GM12878 (cell line): Measurements from ENCODE around the gene EEF2KMT. TPM values are rescaled to one million over a fixed set of nuclear protein-coding genes. Genes with fewer than 3 reads are reported as not detected.

Experiments used
- BCL11A ChIP-seq: IDR thresholded peaks from 2 replicates; pipeline ENCODE4 v1.6.1; 2011; ENCODE audit warnings: low read depth, low read length
- FOXM1 ChIP-seq: IDR thresholded peaks from 2 replicates; pipeline ENCODE4 v1.6.1; 2012; ENCODE audit warnings: low read depth, mild to moderate bottlenecking, inconsistent platforms, low read length, moderate library complexity
- HDGF ChIP-seq: fragments of 450-650 bp; IDR thresholded peaks from 2 replicates; pipeline ENCODE4 v1.6.1; 2016; ENCODE audit warnings: antibody characterized with exemption
- IKZF1 ChIP-seq: fragments of 450-650 bp; conservative IDR thresholded peaks from 2 replicates; pipeline ENCODE4 v1.6.1; 2017; ENCODE audit warnings: antibody characterized with exemption, mild to moderate bottlenecking
- MTA2 ChIP-seq: fragments of 450-650 bp; IDR thresholded peaks from 2 replicates; pipeline ENCODE4 v1.6.1; 2016; ENCODE audit warnings: low read depth, mild to moderate bottlenecking, moderate library complexity
- NFIC ChIP-seq: IDR thresholded peaks from 2 replicates; pipeline ENCODE4 v1.6.1; 2012; ENCODE audit warnings: low read depth, mild to moderate bottlenecking, inconsistent platforms, low read length, moderate library complexity
- POLR2AphosphoS5 ChIP-seq: IDR thresholded peaks from 2 replicates; pipeline ENCODE4 v1.6.1; 2011; ENCODE audit warnings: mild to moderate bottlenecking, low read length, inconsistent platforms
- RAD51 ChIP-seq: fragments of 450-650 bp; IDR thresholded peaks from 2 replicates; pipeline ENCODE4 v1.6.1; 2016; ENCODE audit warnings: moderate library complexity, mild to moderate bottlenecking, inconsistent platforms
- RFX5 ChIP-seq: IDR thresholded peaks from 2 replicates; pipeline ENCODE4 v1.6.1; 2011; ENCODE audit warnings: low read depth, low read length, improper control_type of control experiment
- SREBF1 ChIP-seq: IDR thresholded peaks from 2 replicates; pipeline ENCODE4 v1.6.1; 2012; ENCODE audit warnings: mild to moderate bottlenecking, low read length
- SREBF2 ChIP-seq: IDR thresholded peaks from 2 replicates; pipeline ENCODE4 v1.6.1; 2012; ENCODE audit warnings: mild to moderate bottlenecking, low read length
- SUPT20H ChIP-seq: IDR thresholded peaks from 2 replicates; pipeline ENCODE4 v1.6.1; 2011; ENCODE audit warnings: low read depth, mild to moderate bottlenecking, low read length, moderate library complexity, borderline replicate concordance; ENCODE audit not compliant: control insufficient read depth
- SUZ12 ChIP-seq: fragments of 200-600 bp; sonication (generic); IDR thresholded peaks from one replicate; pipeline ENCODE4 v1.6.1; 2018; ENCODE audit warnings: antibody characterized with exemption, mild to moderate bottlenecking; ENCODE audit not compliant: unreplicated experiment
- TAF1 ChIP-seq: IDR thresholded peaks from 2 replicates; pipeline ENCODE4 v1.6.1; 2011; ENCODE audit warnings: mild to moderate bottlenecking, low read depth, low read length, borderline replicate concordance
- polyA plus RNA-seq, 11 experiments: library from polyadenylated mRNA; depleted of rRNA in 4 of 11; unstranded in 6 of 11; stranded (reverse) in 5 of 11; fragments of >200 nt; fragmentation: Nextera tagmentation in 4 of 11; fragmentation: Illumina TruSeq in 1 of 11; extraction: Ambion mirVana in 4 of 11; extraction: Trizol in 1 of 11; gene quantifications; 1 replicate in 1 of 11; 2 replicates in 10 of 11; pipeline versions ENCODE4 v1.2.1 to v1.2.3, GENCODE V29; 2011 to 2016; ENCODE audit warnings: inconsistent platforms in 2 of 11, missing spikeins in 2 of 11, low read depth in 1 of 11
- total RNA-seq, 4 experiments: library from RNA; depleted of rRNA in 3 of 4; stranded (reverse); fragments of >200 nt in 3 of 4; fragmentation: Illumina TruSeq in 1 of 4; extraction: Trizol in 1 of 4; gene quantifications; 2 replicates each; pipeline versions ENCODE4 v1.2.1 to v1.2.3, GENCODE V29; 2013 to 2021
- TF ChIP-seq, protein P1 (sequence below): IDR thresholded peaks from 2 replicates; pipeline ENCODE4 v1.6.1; 2012; ENCODE audit warnings: improper control_type of control experiment, low read depth, low read length; ENCODE audit not compliant: insufficient replicate concordance
- TF ChIP-seq, protein P2 (sequence below): fragments of 150-350 bp; IDR thresholded peaks from 2 replicates; pipeline ENCODE4 v1.6.1; 2016; ENCODE audit warnings: low read depth, low read length
- TF ChIP-seq, protein P3 (sequence below): fragments of 450-650 bp; IDR thresholded peaks from 2 replicates; pipeline ENCODE4 v1.6.1; 2017; ENCODE audit warnings: antibody characterized with exemption, mild to moderate bottlenecking, moderate library complexity
- TF ChIP-seq, protein P4 (sequence below): IDR thresholded peaks from 2 replicates; pipeline ENCODE4 v1.6.1; 2012; ENCODE audit warnings: low read depth, low read length, improper control_type of control experiment

EEF2KMT gene
- total and polyA plus RNA-seq, 10 of the 15 experiments (the other 5 are each of a cell fraction or from before 2014, with no cell fraction given), result 3.8 to 28.1 (median 14.3) TPM

DNA sequence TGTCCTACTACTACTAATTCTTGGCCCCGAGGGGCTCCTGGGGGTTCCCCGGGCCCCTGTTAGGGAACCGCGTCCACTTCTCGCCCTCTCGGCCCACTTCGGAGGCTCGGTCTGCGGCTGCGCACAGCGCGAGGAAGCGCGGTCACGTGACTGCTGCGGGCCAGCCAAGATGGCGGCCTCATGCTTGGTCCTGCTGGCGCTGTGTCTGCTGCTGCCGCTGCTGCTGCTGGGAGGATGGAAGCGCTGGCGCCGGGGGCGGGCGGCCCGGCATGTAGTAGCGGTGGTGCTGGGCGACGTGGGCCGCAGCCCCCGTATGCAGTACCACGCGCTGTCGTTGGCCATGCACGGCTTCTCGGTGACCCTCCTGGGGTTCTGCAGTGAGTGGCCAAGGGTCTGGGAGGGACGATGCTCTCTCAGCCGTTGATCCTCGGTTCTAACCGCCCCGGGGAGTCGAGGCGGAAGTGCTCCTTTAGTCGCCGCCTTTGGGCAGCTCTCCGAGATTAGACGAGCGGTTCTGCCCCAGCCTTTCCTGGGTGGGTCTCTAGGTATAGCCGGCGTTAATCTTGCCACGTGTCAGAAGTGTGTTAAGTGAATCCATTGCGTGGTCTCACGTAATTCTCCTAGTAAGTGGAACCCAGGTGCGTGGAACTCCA lies 25.8 kb downstream of the EEF2KMT start, which contains the start of gene ALG1 (continued):
- TF ChIP-seq, protein P1, sequence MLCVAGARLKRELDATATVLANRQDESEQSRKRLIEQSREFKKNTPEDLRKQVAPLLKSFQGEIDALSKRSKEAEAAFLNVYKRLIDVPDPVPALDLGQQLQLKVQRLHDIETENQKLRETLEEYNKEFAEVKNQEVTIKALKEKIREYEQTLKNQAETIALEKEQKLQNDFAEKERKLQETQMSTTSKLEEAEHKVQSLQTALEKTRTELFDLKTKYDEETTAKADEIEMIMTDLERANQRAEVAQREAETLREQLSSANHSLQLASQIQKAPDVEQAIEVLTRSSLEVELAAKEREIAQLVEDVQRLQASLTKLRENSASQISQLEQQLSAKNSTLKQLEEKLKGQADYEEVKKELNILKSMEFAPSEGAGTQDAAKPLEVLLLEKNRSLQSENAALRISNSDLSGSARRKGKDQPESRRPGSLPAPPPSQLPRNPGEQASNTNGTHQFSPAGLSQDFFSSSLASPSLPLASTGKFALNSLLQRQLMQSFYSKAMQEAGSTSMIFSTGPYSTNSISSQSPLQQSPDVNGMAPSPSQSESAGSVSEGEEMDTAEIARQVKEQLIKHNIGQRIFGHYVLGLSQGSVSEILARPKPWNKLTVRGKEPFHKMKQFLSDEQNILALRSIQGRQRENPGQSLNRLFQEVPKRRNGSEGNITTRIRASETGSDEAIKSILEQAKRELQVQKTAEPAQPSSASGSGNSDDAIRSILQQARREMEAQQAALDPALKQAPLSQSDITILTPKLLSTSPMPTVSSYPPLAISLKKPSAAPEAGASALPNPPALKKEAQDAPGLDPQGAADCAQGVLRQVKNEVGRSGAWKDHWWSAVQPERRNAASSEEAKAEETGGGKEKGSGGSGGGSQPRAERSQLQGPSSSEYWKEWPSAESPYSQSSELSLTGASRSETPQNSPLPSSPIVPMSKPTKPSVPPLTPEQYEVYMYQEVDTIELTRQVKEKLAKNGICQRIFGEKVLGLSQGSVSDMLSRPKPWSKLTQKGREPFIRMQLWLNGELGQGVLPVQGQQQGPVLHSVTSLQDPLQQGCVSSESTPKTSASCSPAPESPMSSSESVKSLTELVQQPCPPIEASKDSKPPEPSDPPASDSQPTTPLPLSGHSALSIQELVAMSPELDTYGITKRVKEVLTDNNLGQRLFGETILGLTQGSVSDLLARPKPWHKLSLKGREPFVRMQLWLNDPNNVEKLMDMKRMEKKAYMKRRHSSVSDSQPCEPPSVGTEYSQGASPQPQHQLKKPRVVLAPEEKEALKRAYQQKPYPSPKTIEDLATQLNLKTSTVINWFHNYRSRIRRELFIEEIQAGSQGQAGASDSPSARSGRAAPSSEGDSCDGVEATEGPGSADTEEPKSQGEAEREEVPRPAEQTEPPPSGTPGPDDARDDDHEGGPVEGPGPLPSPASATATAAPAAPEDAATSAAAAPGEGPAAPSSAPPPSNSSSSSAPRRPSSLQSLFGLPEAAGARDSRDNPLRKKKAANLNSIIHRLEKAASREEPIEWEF, result no peak
- TF ChIP-seq IKZF1 (peak; percentile 68), NFIC (peak; percentile 42), SREBF1 (peak; percentile 52; the same call in 1 of the 2 replicates), HDGF (no peak), RFX5 (no peak), MTA2 (0 out of 2 replicates have a peak, but pooled peaks have one; percentile 3), TAF1 (peak; percentile 95), RAD51 (peak; percentile 99), POLR2AphosphoS5 (peak; percentile 94), FOXM1 (no peak), BCL11A (no peak), SUPT20H (no peak), SREBF2 (no peak), SUZ12 (no peak)
- TF ChIP-seq, protein P2, sequence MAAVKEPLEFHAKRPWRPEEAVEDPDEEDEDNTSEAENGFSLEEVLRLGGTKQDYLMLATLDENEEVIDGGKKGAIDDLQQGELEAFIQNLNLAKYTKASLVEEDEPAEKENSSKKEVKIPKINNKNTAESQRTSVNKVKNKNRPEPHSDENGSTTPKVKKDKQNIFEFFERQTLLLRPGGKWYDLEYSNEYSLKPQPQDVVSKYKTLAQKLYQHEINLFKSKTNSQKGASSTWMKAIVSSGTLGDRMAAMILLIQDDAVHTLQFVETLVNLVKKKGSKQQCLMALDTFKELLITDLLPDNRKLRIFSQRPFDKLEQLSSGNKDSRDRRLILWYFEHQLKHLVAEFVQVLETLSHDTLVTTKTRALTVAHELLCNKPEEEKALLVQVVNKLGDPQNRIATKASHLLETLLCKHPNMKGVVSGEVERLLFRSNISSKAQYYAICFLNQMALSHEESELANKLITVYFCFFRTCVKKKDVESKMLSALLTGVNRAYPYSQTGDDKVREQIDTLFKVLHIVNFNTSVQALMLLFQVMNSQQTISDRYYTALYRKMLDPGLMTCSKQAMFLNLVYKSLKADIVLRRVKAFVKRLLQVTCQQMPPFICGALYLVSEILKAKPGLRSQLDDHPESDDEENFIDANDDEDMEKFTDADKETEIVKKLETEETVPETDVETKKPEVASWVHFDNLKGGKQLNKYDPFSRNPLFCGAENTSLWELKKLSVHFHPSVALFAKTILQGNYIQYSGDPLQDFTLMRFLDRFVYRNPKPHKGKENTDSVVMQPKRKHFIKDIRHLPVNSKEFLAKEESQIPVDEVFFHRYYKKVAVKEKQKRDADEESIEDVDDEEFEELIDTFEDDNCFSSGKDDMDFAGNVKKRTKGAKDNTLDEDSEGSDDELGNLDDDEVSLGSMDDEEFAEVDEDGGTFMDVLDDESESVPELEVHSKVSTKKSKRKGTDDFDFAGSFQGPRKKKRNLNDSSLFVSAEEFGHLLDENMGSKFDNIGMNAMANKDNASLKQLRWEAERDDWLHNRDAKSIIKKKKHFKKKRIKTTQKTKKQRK, result no peak
- TF ChIP-seq, protein P3, sequence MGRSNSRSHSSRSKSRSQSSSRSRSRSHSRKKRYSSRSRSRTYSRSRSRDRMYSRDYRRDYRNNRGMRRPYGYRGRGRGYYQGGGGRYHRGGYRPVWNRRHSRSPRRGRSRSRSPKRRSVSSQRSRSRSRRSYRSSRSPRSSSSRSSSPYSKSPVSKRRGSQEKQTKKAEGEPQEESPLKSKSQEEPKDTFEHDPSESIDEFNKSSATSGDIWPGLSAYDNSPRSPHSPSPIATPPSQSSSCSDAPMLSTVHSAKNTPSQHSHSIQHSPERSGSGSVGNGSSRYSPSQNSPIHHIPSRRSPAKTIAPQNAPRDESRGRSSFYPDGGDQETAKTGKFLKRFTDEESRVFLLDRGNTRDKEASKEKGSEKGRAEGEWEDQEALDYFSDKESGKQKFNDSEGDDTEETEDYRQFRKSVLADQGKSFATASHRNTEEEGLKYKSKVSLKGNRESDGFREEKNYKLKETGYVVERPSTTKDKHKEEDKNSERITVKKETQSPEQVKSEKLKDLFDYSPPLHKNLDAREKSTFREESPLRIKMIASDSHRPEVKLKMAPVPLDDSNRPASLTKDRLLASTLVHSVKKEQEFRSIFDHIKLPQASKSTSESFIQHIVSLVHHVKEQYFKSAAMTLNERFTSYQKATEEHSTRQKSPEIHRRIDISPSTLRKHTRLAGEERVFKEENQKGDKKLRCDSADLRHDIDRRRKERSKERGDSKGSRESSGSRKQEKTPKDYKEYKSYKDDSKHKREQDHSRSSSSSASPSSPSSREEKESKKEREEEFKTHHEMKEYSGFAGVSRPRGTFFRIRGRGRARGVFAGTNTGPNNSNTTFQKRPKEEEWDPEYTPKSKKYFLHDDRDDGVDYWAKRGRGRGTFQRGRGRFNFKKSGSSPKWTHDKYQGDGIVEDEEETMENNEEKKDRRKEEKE, result no peak
- TF ChIP-seq, protein P4, sequence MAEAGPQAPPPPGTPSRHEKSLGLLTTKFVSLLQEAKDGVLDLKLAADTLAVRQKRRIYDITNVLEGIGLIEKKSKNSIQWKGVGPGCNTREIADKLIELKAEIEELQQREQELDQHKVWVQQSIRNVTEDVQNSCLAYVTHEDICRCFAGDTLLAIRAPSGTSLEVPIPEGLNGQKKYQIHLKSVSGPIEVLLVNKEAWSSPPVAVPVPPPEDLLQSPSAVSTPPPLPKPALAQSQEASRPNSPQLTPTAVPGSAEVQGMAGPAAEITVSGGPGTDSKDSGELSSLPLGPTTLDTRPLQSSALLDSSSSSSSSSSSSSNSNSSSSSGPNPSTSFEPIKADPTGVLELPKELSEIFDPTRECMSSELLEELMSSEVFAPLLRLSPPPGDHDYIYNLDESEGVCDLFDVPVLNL, result no peak
